GM19467 (cell line): Measurements from ENCODE around the gene TTC34.
"Not testable (repeated sequence)": the region's sequence is repeated elsewhere in the genome, so short reads cannot be mapped to it uniquely, and the experiment has no call there.

Experiments
- ATAC-seq: cut with Tn5 transposase; IDR thresholded peaks from one replicate; pipeline ENCODE4 v1.9.1; 2021; ENCODE audit warnings: mild to moderate bottlenecking, moderate library complexity; ENCODE audit not compliant: unreplicated experiment

Gene TTC34

GRCh38 chr1:2800664-2801045 is 838 bp downstream of the TTC34 start:
- no peak for ATAC-seq

DNA sequence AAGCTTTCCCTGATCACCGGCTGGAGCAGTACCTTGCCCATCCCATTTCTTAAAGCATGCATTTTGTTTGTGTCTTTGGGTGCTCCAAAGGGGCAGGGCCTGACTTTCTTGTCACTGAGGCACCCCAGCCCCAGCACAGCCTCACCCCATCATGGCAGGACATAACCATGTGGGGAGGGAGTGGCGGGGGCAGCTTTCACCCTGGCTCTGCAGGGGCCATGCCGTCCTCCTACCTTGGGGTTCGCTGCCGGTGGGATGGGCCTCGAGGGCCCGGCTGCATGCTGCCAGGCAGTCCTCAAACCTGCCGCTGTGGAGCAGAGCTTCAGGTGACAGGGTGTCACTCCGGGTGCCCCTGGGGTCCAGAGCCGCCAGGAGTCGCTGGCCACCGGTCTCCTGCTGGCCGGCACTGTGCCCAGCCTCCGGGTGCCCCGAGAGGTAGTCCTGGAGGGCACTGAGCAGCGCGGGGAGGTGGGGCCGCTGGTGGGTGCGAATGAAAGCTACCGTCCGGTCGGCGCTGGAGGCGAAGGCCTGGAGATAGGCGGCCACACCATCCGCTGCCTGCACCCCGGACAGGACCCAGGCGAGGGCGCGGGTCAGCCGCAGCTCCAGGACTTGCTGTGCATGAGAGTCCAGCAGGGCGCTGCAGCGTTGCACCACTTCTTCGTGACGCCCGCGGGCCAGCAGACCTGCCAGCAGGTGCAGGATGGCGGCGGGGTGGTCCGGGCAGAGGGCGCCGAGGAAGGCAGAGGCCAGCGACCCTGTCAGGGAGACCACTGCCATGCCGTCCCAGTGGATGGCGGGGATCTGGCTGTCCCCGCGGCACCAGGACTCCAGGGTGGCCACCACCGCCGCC is 1.5 kb downstream of the TTC34 start:
- no peak for ATAC-seq

DNA sequence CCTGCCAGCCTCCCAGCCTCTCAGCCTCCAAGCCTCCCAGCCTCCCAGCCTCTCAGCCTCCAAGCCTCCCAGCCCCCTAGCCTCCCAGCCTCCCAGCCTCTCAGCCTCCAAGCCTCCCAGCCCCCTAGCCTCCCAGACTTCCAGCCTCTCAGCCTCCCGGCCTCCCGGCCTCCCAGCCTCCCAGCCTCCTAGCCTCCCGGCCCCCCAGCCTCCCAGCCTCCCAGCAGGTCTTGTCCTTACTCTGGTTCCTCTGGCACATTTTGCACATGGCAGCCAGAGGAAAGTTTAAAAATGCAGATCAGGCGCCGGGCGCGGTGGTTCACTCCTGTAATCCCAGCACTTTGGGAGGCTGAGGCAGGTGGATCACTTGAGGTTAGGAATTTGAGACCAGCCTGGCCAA is 2.5 kb downstream of the TTC34 start:
- not testable (repeated sequence) for ATAC-seq

- no peak for ATAC-seq
Measured at GRCh38 chr1:2797741-2798016, 3.8 kb downstream of the TTC34 start.

- ATAC-seq = no peak
Measured at GRCh38 chr1:2796890-2797740, 4.4 kb downstream of the TTC34 start.

DNA sequence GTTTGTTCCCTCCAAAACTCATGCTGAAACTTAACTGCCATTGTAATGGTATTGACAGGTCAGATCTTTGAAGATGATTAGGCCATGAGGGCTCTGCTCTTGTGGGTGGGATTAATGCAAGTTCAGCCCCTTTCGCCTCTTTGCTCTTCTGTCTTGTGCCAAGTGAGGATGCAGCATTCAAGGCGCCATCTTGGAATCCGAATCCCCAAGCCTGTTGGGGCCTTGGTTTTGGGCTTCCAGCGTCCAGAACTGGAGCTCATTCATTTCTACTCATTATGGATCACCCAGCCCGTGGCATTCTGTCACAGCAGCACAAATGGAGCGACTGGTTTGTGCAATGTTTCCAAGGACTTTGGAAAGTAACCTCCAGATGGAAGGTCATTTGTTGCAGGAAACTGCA is 5.6 kb downstream of the TTC34 start:
- no peak for ATAC-seq

DNA sequence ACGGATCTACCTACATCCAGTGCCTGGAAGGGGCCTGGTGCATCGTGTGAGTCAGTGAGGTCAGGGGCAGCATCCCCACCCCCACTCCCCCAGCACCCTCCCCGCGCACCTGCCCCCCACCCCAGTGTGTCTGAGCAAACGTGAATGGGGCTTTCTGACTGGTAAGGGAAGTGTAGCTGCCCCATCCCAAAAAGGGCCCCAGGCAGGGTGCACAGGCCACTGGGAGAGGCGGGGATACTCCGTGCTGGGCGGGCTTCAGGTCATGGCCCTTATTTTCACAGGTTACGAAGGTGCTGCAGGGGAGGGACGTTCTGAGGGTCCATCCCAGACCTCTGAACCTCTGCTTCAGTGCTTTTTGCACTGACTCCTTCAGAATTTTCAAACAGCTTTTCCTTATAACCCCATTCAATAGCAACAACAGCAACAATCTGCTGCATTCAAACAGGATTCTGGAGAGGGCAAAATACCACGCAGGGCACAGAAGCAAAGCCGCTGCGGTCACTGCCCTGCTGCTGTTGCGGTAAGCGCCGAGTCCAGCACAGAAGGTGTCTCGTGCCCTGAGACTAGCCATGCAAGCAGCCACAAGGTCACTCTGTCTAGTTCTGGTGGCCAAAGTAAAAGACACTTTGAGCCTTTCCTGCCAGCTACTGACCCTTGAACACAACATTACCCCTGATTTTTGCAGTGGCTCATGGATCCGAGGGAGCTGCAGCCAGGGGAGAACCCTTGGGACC is 10.3 kb downstream of the TTC34 start:
- no peak for ATAC-seq

DNA sequence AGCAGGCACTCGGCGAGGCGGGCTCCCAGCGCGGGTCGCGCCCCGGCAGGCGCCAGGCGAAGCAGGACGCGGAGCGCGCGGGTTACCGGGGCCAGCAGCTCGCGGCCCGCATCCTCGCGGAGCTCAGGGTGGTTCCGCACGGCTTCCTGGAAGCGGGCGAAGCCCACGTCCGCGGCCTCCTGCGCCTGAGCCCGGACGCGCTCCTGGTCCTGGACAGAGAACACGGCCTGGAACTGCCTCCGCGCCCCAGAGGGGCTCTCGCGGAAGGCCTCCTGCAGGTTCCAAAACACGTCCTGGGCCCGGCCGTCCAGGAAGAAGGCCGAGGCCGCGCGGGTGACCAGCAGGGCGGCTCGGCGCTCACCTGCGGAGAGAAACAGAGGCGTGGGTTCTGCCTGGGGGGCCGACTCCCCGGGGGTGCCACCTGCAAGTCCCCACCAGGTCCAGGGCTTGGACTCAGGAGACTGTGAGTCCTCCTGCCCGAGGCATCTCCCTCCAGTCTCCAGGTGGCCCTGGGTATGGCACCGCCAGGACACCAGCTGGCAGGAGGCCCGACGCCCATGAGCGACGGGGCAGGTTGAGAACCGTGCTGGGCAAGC is 11.4 kb downstream of the TTC34 start:
- ATAC-seq = no peak

- ATAC-seq = no peak
Measured at GRCh38 chr1:2789164-2789985, 12.1 kb downstream of the TTC34 start.

DNA sequence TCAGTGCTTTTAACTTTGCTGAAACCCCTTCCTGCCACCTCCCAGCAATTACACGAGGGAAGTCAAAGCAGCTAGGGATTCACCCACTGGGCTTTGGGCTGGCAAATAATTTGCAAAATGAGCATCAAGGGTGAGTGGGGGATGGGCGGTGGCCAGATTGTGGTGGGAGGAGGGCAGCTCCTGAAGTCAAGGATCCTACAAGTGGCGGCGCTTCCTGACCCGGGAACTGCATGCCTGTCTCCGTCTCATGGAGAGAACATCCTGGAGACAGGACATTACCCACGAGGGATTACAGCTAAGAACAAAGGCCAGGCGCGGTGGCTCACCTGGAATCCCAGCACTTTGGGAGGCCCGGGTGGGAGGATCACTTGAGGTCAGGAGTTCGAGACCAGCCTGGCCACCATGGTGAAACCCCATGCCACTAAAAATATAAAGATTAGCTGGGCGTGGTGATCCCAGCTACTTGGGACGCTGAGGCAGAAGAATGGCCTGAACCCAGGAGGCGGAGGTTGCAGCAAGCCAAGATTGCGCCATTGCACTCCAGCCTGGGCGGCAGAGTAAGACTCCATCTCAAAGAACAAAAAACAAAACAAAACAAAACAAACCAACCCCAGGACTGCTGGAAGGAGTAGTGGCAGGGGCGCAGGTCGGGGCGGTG is 12.9 kb downstream of the TTC34 start:
- no peak for ATAC-seq

DNA sequence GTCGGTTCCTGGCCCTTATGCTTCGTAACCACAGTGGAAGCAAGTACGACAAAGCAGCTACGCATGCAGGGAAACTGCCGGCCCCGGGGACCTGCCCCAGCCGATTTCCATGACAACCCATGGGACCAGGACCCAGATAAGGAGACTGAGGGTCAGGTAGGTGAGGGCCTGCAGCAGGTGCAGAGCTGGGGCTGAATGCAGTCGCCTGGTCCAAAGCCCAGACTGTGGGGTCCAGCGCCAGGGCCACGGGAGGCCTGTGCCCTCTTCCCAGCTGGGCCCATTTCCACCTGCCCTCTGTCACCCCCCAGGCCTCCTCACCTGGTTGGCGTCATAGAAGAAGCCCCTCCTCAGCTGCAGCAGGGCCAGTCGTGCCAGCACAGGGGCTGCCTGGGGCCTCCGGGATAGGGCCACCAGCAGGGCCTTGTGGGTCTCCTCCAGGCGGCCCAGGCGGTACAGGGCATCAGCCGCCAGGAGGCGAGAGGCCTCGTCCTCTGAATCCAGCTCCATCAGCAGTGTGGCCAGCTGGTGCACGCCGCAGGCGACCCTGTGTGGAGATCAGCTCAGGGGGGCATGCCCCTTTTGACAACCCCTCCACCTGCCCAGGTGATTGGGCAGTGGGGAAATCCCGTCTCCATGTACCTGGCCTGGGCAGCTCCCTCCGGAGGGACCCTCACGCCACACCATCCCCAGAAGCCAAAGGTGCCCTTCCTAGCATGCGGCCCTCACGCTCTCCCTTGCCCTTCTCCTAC is 14.2 kb downstream of the TTC34 start:
- no peak for ATAC-seq

GRCh38 chr1:2786329-2787162 is 14.9 kb downstream of the TTC34 start:
- ATAC-seq = no peak

GRCh38 chr1:2785631-2786328 is 15.7 kb downstream of the TTC34 start:
- ATAC-seq = no peak

DNA sequence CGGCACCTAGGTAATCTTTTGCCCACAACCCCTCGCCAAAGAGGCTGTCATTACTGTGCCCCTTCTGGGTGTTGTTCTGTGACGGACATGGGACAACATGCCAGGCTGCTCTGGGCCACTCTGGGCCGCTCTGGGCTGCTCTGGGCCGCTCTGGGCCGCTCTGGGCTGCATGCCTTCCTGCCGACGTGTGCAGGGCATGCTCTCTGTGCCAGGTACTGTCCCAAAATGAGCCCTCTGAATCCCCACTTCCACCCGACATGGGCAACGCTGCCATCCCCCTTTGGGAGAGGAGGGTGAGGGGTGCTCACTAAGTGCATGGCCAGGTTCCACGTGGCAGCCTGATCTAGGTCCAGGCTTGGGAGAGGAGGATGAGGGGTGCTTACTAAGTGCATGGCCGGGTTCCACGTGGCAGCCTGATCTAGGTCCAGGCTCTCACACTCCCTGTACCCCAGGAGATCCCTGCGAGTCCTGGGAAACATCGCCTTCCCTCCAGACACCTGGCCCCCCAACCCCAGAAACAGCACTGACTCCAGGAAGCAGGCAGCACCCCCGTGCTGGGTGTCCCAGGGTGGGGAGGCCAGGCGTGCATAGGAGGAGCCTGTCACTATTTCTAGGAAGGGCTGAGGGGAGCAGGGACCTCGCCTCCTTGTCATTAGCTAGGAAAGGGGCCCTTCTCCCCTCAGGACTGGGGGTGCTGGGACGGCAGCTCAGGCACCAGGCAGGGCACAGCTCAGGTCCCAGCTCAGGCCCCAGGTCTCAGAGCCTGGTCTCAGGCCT is 16.5 kb downstream of the TTC34 start:
- ATAC-seq = no peak

GRCh38 chr1:2783435-2784397 is 17.8 kb downstream of the TTC34 start:
- ATAC-seq = no peak

DNA sequence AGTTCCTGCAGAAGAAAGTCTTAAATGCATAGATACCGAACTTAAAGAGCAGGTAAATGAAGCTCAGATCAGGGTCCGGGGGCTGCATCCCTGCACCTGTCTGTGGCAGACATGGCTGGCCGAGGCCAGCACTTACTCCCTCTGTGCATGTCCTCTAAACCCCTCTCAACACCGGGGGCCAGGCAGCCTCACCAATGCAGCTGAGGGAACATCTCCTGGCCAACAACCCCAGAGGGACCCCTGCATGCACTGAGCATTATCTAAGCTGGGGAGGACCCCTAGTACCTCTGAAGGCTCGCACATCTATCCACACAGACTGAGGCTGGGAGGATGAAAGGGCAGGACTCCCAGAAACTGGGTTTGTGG is 18.4 kb downstream of the TTC34 start:
- no peak for ATAC-seq
